Lung (tissue), 12 donors: ENCODE results near the gene DTNB. TPM values are rescaled to one million over a fixed set of nuclear protein-coding genes. Genes with fewer than 3 reads are reported as not detected.

ENCODE experiments used
- ATAC-seq: fragments of 200-7000 bp; cut with Tn5 transposase; one replicate; pipeline ENCODE4 v1.9.1; 2020; ENCODE audit warnings: moderate number of reproducible peaks; ENCODE audit not compliant: insufficient read depth, low FRiP score
- DNase-seq, 3 donors: peaks; one replicate each; pipeline ENCODE4 v3.0.0-alpha.2; 2013 to 2017
- H3K27ac ChIP-seq, 2 donors: one replicate each; pipeline ENCODE4 v1.5.1; 2013; ENCODE audit warnings: mild to moderate bottlenecking in 2 of 2, moderate library complexity in 2 of 2, control low read depth in 1 of 2, inconsistent platforms in 1 of 2, low read depth in 1 of 2, low read length in 1 of 2
- H3K27me3 ChIP-seq, 3 donors: one replicate each; pipeline ENCODE4 v1.5.1; 2013; ENCODE audit warnings: low read length in 2 of 3; ENCODE audit not compliant: control insufficient read depth in 3 of 3, insufficient read depth in 3 of 3
- H3K36me3 ChIP-seq, 4 donors: one replicate each; pipeline ENCODE4 v1.5.1; 2013; ENCODE audit warnings: low read length in 4 of 4, mild to moderate bottlenecking in 1 of 4, moderate library complexity in 1 of 4; ENCODE audit not compliant: control insufficient read depth in 4 of 4, insufficient read depth in 4 of 4
- H3K4me1 ChIP-seq, 5 donors: one replicate each; pipeline ENCODE4 v1.5.1; 2013; ENCODE audit warnings: low read length in 5 of 5, mild to moderate bottlenecking in 2 of 5, moderate library complexity in 1 of 5; ENCODE audit not compliant: control insufficient read depth in 5 of 5, insufficient read depth in 5 of 5
- H3K4me3 ChIP-seq: one replicate; pipeline ENCODE4 v1.5.1; 2013; ENCODE audit warnings: mild to moderate bottlenecking, control low read depth, moderate library complexity
- H3K9ac ChIP-seq, 2 donors: one replicate each; pipeline ENCODE4 v1.5.1; 2013; ENCODE audit warnings: low read length in 2 of 2, control low read depth in 1 of 2; ENCODE audit not compliant: insufficient read depth in 1 of 2
- H3K9me3 ChIP-seq, 4 donors: one replicate each; pipeline ENCODE4 v1.5.1; 2013; ENCODE audit warnings: low read length in 3 of 4, mild to moderate bottlenecking in 1 of 4, moderate library complexity in 1 of 4; ENCODE audit not compliant: control insufficient read depth in 4 of 4, insufficient read depth in 3 of 4
- CTCF ChIP-seq: IDR thresholded peaks from 2 replicates; pipeline ENCODE4 v1.5.1; 2012; ENCODE audit warnings: mild to moderate bottlenecking; ENCODE audit errors: control extremely low read depth, extremely low read depth
- WGBS, 2 donors: extraction: QIAGEN DNeasy Blood & Tissue Kit; methylation state at CpG; one replicate each; pipeline ENCODE4 v1.1.7; 2013; 5-methylcytosine and 5-hydroxymethylcytosine counted together
- polyA plus RNA-seq, 2 donors: library from polyadenylated mRNA; stranded (reverse); fragments of 200-250 nt; gene quantifications; one replicate each; pipeline ENCODE4 v1.2.1, GENCODE V29; 2013
- total RNA-seq, 2 donors: library from RNA; depleted of rRNA in 1 of 2; stranded (reverse); fragments of >200 nt in 1 of 2; gene quantifications; one replicate each; pipeline ENCODE4 v1.2.1, GENCODE V29; 2014 to 2021
- donor health status: control.
- donor health status: control.
- donor health status: Bipolar disorder and iron deficiency.
- donor health status: healthy.
- donor health status: DM: yes; HTN: yes; CAD: no.

Gene DTNB
- total and polyA plus RNA-seq, 4 donors, result 10.1 to 35.2 (median 20.4) TPM

DNA sequence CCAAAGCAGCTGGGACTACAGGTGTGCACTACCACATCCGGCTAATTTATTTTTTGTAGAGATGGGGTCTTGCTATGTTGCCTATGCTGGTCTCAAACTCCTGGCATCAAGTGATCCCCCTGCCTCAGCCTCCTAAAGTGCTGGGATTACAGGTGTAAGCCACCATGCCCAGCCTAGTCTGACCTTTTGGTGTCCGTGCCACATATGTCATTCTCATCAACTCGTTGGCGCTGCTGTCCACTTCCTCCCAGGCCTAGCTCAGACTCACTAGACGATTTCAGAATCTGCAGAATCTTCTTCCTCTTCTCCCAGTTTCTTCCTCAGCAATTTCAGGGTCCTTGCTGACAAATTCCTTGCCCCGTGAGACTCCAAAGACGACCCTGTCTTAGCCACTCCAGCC lies 291.9 kb downstream of the DTNB start:
- Histone ChIP-seq H3K4me3 (no peak overlapping the region), H3K9me3 (no peaks in the 10 kb centered on the region), H3K27ac (no peak overlapping the region), H3K27me3 (no peaks in the 10 kb centered on the region), H3K4me1 (peaks cover 0 to 9% (median 6%) of the 10 kb centered on the region in 5 donors), H3K9ac (no peak overlapping the region), H3K36me3 (peaks cover 0 to 2% (median 0%) of the 10 kb centered on the region in 4 donors)
- 57 to 77% methylated on average over 7 of the region's 7 CpGs for WGBS, 2 donors
- no peak for ATAC-seq
- DNase-seq, result no peak
- TF ChIP-seq CTCF, result no peak

DNA sequence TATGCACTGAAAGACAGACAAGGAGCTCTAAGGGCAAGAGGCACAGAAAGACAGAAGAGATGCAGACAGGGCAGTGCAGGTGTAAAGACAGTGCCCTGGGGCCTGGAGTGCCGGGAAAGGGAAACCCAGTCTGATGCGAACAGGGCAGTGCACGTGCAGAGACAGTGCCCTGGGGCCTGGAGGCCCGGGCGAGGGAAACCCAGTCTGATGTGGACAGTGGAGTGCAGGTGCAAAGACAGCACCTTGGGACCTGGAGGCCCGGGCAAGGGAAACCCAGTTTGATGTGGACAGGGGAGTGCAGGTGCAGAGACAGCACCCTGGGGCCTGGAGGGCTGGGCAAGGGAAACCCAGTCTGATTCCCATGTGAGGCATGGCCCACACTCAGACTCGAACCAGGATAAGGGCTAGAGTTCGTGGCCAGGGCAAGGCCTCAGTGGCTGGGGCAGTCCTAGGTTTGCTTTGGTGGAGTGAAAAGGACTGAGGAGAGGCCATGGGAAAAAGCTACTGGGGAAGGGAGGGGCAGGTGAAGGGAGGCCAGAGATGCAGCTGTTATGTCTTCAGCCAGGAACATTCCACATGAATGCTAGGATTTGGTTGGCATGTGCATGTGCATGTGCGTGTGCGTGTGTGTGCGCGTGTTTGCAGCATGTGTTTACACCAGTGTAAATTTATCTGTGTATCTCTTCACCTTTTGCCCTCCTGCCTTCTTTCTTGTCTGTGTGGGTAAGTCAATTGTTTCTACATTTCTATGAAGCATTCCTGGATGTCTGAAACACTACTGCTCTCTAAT lies 292.6 kb downstream of the DTNB start:
- no peak overlapping the region for H3K27ac ChIP-seq
- H3K36me3 ChIP-seq, result peaks cover 0 to 2% (median 0%) of the 10 kb centered on the region in 4 donors
- H3K27me3 ChIP-seq, result no peaks in the 10 kb centered on the region
- no peak for TF ChIP-seq CTCF
- DNase-seq (no peak), ATAC-seq (no peak)
- no peak overlapping the region for H3K9ac ChIP-seq
- H3K4me1 ChIP-seq, result peaks cover 0 to 16% (median 8%) of the 10 kb centered on the region in 5 donors
- no peaks in the 10 kb centered on the region for H3K9me3 ChIP-seq
- H3K4me3 ChIP-seq, result no peak overlapping the region
- 91 to 93% methylated on average over 12 of the region's 12 CpGs for WGBS, 2 donors

DNA sequence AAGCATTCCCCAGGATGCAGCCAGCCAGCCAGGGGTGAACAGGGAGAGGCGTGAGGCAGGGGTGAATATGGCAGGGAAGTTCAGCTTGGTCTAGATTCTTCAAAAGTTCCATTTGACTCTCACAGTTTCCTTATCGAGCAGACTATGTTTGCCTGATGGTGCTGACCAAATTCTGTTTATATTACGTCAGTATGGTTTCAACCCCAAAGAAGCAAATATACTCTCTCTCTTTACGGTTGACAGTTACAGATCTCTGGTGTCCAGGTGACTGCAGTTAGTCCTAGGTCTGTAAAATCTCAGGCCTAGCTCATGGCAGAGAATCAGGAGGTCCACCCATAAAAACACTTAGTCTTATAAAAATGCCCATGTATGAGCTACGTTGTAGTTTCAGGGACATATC lies 293.4 kb downstream of the DTNB start:
- no peak overlapping the region for H3K4me3 ChIP-seq
- no peak for TF ChIP-seq CTCF
- H3K9ac ChIP-seq, result no peak overlapping the region
- H3K36me3 ChIP-seq, result no peaks in the 10 kb centered on the region
- no peaks in the 10 kb centered on the region for H3K9me3 ChIP-seq
- peaks cover 0 to 17% (median 8%) of the 10 kb centered on the region in 5 donors for H3K4me1 ChIP-seq
- WGBS, 2 donors, result 95 to 96% methylated on average over 5 of the region's 5 CpGs
- ATAC-seq (no peak), DNase-seq (no peak)
- no peak overlapping the region for H3K27ac ChIP-seq
- no peaks in the 10 kb centered on the region for H3K27me3 ChIP-seq
